Measurements from ENCODE around the gene KRTAP5-8.

KRTAP5-8 gene

GRCh38 chr11:71504531-71504930 is 33.3 kb upstream of the KRTAP5-8 start:
- H3K18ac ChIP-seq (ENCODE audit: low read length), result no peak overlapping the region
- no peak overlapping the region for H4K8ac ChIP-seq (ENCODE audit: low read depth, low read length)
- no peaks in the 10 kb centered on the region for H3K27me3 ChIP-seq (ENCODE audit: insufficient read depth, low read length)
- H3K4me2 ChIP-seq (ENCODE audit: low read length), result no peak overlapping the region
- H3K79me2 ChIP-seq (ENCODE audit: control insufficient read depth, insufficient read depth, low read length, poor library complexity), result no peaks in the 10 kb centered on the region
- H3K4me3 ChIP-seq (ENCODE audit: low read depth, low read length), result no peak overlapping the region
- H3K9me3 ChIP-seq (ENCODE audit: insufficient read depth, low read depth, low read length), result no peaks in the 10 kb centered on the region
- no peak overlapping the region for H3K14ac ChIP-seq (ENCODE audit: low read length)
- no peak overlapping the region for H2AFZ ChIP-seq (ENCODE audit: insufficient read depth, low read length, poor library complexity)
- no peak overlapping the region for H2AK5ac ChIP-seq (ENCODE audit: low read length)
- no peak for DNase-seq
- H3K27ac ChIP-seq (ENCODE audit: low read depth, low read length), result no peak overlapping the region
- no peak overlapping the region for H2BK5ac ChIP-seq (ENCODE audit: low read depth, low read length, poor library complexity)
- no peak overlapping the region for H2BK12ac ChIP-seq (ENCODE audit: low read length)
- H3K36me3 ChIP-seq (ENCODE audit: control insufficient read depth in 1 of 2, insufficient read depth in 2 of 2, low read length in 2 of 2), result peaks cover 15 to 21% of the 10 kb centered on the region in 2 experiments
- no CpG with 5 or more reads among the region's 10 CpGs for WGBS (ENCODE audit: extremely low coverage, insufficient coverage, insufficient read length)
- H3K4me1 ChIP-seq (ENCODE audit: control insufficient read depth in 1 of 2, insufficient read depth in 2 of 2, low read length in 2 of 2), result no peaks in the 10 kb centered on the region
- H4K91ac ChIP-seq (ENCODE audit: low read depth, low read length), result no peak overlapping the region
- no peak overlapping the region for H3K4ac ChIP-seq (ENCODE audit: low read depth, low read length)
- no peak overlapping the region for H2BK120ac ChIP-seq (ENCODE audit: insufficient read depth, low read length, poor library complexity)
- H4K12ac ChIP-seq (ENCODE audit: low read depth, low read length), result no peak overlapping the region
- no peaks in the 10 kb centered on the region for H3K79me1 ChIP-seq (ENCODE audit: low read length)
- no peak overlapping the region for H3K9ac ChIP-seq (ENCODE audit: low read length)
- H3K23ac ChIP-seq (ENCODE audit: low read length), result no peak overlapping the region

GRCh38 chr11:71505001-71505400 is 32.8 kb upstream of the KRTAP5-8 start:
- Histone ChIP-seq H4K8ac (ENCODE audit: low read depth, low read length) (no peak overlapping the region), H2BK120ac (ENCODE audit: insufficient read depth, low read length, poor library complexity) (no peak overlapping the region), H2AK5ac (ENCODE audit: low read length) (no peak overlapping the region), H2BK12ac (ENCODE audit: low read length) (no peak overlapping the region), H3K36me3 (ENCODE audit: control insufficient read depth in 1 of 2, insufficient read depth in 2 of 2, low read length in 2 of 2) (peaks cover 13 to 17% of the 10 kb centered on the region in 2 experiments), H3K27me3 (ENCODE audit: insufficient read depth, low read length) (no peaks in the 10 kb centered on the region), H3K23ac (ENCODE audit: low read length) (no peak overlapping the region), H3K4me1 (ENCODE audit: control insufficient read depth in 1 of 2, insufficient read depth in 2 of 2, low read length in 2 of 2) (no peaks in the 10 kb centered on the region), H2BK5ac (ENCODE audit: low read depth, low read length, poor library complexity) (no peak overlapping the region), H3K79me1 (ENCODE audit: low read length) (no peaks in the 10 kb centered on the region), H3K4me2 (ENCODE audit: low read length) (no peak overlapping the region), H3K27ac (ENCODE audit: low read depth, low read length) (no peak overlapping the region), H4K91ac (ENCODE audit: low read depth, low read length) (no peak overlapping the region), H3K18ac (ENCODE audit: low read length) (no peak overlapping the region), H2AFZ (ENCODE audit: insufficient read depth, low read length, poor library complexity) (no peak overlapping the region), H3K14ac (ENCODE audit: low read length) (no peak overlapping the region), H3K4ac (ENCODE audit: low read depth, low read length) (no peak overlapping the region), H3K9me3 (ENCODE audit: insufficient read depth, low read depth, low read length) (no peaks in the 10 kb centered on the region), H3K9ac (ENCODE audit: low read length) (no peak overlapping the region), H4K12ac (ENCODE audit: low read depth, low read length) (no peak overlapping the region), H3K4me3 (ENCODE audit: low read depth, low read length) (no peak overlapping the region), H3K79me2 (ENCODE audit: control insufficient read depth, insufficient read depth, low read length, poor library complexity) (no peaks in the 10 kb centered on the region)
- DNase-seq, result no peak
- WGBS (ENCODE audit: extremely low coverage, insufficient coverage, insufficient read length), result no CpG with 5 or more reads among the region's 2 CpGs

- Histone ChIP-seq H3K4me2 (ENCODE audit: low read length) (no peak overlapping the region), H3K9ac (ENCODE audit: low read length) (no peak overlapping the region), H4K8ac (ENCODE audit: low read depth, low read length) (no peak overlapping the region), H2AK5ac (ENCODE audit: low read length) (no peak overlapping the region), H3K4ac (ENCODE audit: low read depth, low read length) (no peak overlapping the region), H3K14ac (ENCODE audit: low read length) (no peak overlapping the region), H2BK12ac (ENCODE audit: low read length) (no peak overlapping the region), H3K4me3 (ENCODE audit: low read depth, low read length) (no peak overlapping the region), H3K36me3 (ENCODE audit: control insufficient read depth in 1 of 2, insufficient read depth in 2 of 2, low read length in 2 of 2) (peaks cover 10 to 13% of the 10 kb centered on the region in 2 experiments), H3K18ac (ENCODE audit: low read length) (no peak overlapping the region), H2AFZ (ENCODE audit: insufficient read depth, low read length, poor library complexity) (no peak overlapping the region), H3K4me1 (ENCODE audit: control insufficient read depth in 1 of 2, insufficient read depth in 2 of 2, low read length in 2 of 2) (no peaks in the 10 kb centered on the region), H3K79me1 (ENCODE audit: low read length) (no peaks in the 10 kb centered on the region), H3K79me2 (ENCODE audit: control insufficient read depth, insufficient read depth, low read length, poor library complexity) (no peaks in the 10 kb centered on the region), H4K12ac (ENCODE audit: low read depth, low read length) (no peak overlapping the region), H2BK120ac (ENCODE audit: insufficient read depth, low read length, poor library complexity) (no peak overlapping the region), H3K9me3 (ENCODE audit: insufficient read depth, low read depth, low read length) (peaks cover 2% of the 10 kb centered on the region), H3K27ac (ENCODE audit: low read depth, low read length) (no peak overlapping the region), H2BK5ac (ENCODE audit: low read depth, low read length, poor library complexity) (no peak overlapping the region), H4K91ac (ENCODE audit: low read depth, low read length) (no peak overlapping the region), H3K23ac (ENCODE audit: low read length) (no peak overlapping the region), H3K27me3 (ENCODE audit: insufficient read depth, low read length) (no peaks in the 10 kb centered on the region)
- DNase-seq, result no peak
- WGBS (ENCODE audit: extremely low coverage, insufficient coverage, insufficient read length), result no CpG with 5 or more reads among the region's 9 CpGs
Measured at GRCh38 chr11:71505781-71506180, 32.0 kb upstream of the KRTAP5-8 start.

GRCh38 chr11:71507102-71507501 is 30.7 kb upstream of the KRTAP5-8 start:
- Histone ChIP-seq H3K4ac (ENCODE audit: low read depth, low read length) (no peak overlapping the region), H2AFZ (ENCODE audit: insufficient read depth, low read length, poor library complexity) (no peak overlapping the region), H2AK5ac (ENCODE audit: low read length) (no peak overlapping the region), H3K23ac (ENCODE audit: low read length) (no peak overlapping the region), H3K79me2 (ENCODE audit: control insufficient read depth, insufficient read depth, low read length, poor library complexity) (no peaks in the 10 kb centered on the region), H3K36me3 (ENCODE audit: control insufficient read depth in 1 of 2, insufficient read depth in 2 of 2, low read length in 2 of 2) (peaks cover 0 to under 1% of the 10 kb centered on the region in 2 experiments), H3K27me3 (ENCODE audit: insufficient read depth, low read length) (no peaks in the 10 kb centered on the region), H2BK120ac (ENCODE audit: insufficient read depth, low read length, poor library complexity) (no peak overlapping the region), H3K27ac (ENCODE audit: low read depth, low read length) (no peak overlapping the region), H3K4me2 (ENCODE audit: low read length) (no peak overlapping the region), H4K8ac (ENCODE audit: low read depth, low read length) (no peak overlapping the region), H3K9ac (ENCODE audit: low read length) (no peak overlapping the region), H3K79me1 (ENCODE audit: low read length) (no peaks in the 10 kb centered on the region), H2BK12ac (ENCODE audit: low read length) (no peak overlapping the region), H3K4me3 (ENCODE audit: low read depth, low read length) (no peak overlapping the region), H4K91ac (ENCODE audit: low read depth, low read length) (no peak overlapping the region), H4K12ac (ENCODE audit: low read depth, low read length) (no peak overlapping the region), H3K9me3 (ENCODE audit: insufficient read depth, low read depth, low read length) (peaks cover 3% of the 10 kb centered on the region), H3K4me1 (ENCODE audit: control insufficient read depth in 1 of 2, insufficient read depth in 2 of 2, low read length in 2 of 2) (no peaks in the 10 kb centered on the region), H3K18ac (ENCODE audit: low read length) (no peak overlapping the region), H3K14ac (ENCODE audit: low read length) (no peak overlapping the region), H2BK5ac (ENCODE audit: low read depth, low read length, poor library complexity) (no peak overlapping the region)
- no CpG with 5 or more reads among the region's 5 CpGs for WGBS (ENCODE audit: extremely low coverage, insufficient coverage, insufficient read length)
- DNase-seq, result no peak
